Measurements from ENCODE around the gene CACNA1A.

GRCh38 chr19:13493516-13494310 lies 12.6 kb downstream of the CACNA1A start:
- TF ChIP-seq, protein P1, sequence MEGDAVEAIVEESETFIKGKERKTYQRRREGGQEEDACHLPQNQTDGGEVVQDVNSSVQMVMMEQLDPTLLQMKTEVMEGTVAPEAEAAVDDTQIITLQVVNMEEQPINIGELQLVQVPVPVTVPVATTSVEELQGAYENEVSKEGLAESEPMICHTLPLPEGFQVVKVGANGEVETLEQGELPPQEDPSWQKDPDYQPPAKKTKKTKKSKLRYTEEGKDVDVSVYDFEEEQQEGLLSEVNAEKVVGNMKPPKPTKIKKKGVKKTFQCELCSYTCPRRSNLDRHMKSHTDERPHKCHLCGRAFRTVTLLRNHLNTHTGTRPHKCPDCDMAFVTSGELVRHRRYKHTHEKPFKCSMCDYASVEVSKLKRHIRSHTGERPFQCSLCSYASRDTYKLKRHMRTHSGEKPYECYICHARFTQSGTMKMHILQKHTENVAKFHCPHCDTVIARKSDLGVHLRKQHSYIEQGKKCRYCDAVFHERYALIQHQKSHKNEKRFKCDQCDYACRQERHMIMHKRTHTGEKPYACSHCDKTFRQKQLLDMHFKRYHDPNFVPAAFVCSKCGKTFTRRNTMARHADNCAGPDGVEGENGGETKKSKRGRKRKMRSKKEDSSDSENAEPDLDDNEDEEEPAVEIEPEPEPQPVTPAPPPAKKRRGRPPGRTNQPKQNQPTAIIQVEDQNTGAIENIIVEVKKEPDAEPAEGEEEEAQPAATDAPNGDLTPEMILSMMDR (IDR thresholded peaks at IDR 0.05; ENCODE audit: poor library complexity) = no peak
- no peak for TF ChIP-seq EZH2 (IDR thresholded peaks at IDR 0.05; ENCODE audit: borderline replicate concordance)
- TF ChIP-seq EZH2phosphoT487 (IDR thresholded peaks at IDR 0.05; ENCODE audit: low read depth, severe bottlenecking, unreplicated experiment) = no peak
